Stimulated activated CD8-positive, alpha-beta memory T cell treated with anti-CD3 and anti-CD28 coated beads, Interleukin-2, amount 100 ng/mL, for 48 hours (primary cell): ENCODE measurements around the gene BCAP29.
"Not testable (repeated sequence)": the region's sequence is repeated elsewhere in the genome, so short reads cannot be mapped to it uniquely, and the experiment has no call there.

Experiments
- DNase-seq, 2 donors: peaks; one replicate each; pipeline ENCODE4 v3.0.0-alpha.2; 2020; ENCODE audit warnings: low read depth in 2 of 2

Gene BCAP29

DNA sequence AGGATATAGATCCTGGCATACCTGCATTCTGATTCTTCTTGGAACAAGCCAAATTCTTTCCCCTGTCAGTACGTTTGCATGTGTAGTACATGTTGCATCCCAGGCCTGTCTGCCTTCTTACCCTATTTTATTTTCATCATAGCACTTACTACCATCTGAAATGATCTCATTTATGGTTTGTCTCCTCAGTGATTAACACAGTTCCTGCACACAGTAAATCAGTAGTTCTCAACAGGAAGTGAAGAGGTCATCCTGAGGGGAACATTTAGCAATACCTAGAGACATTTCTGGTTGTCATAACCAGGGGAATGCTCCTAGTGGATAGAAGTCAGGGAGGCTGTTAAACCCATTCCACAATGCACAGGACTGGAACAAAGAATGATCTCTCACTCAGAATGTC, 42.4 kb downstream of the BCAP29 start:
- DNase-seq = no peak

DNA sequence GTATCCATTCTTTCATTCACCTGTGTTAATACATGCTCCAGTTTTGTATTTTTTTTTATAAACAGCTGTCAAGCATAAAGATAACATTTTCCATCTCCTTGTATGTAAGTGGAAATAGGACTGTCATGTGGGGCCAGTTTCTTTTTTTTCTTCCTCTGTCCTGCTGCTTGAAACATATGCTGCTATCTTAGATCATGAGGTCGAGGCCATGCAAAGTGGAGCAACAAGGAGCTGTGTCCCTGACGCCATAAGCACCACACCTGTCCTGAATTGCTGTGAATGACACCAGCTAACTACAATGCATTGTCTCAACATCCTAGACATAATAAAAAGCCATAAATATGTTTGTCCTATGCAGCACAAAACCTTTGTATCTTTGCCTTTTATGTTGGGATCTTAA, 42.8 kb downstream of the BCAP29 start:
- DNase-seq = no peak

DNA sequence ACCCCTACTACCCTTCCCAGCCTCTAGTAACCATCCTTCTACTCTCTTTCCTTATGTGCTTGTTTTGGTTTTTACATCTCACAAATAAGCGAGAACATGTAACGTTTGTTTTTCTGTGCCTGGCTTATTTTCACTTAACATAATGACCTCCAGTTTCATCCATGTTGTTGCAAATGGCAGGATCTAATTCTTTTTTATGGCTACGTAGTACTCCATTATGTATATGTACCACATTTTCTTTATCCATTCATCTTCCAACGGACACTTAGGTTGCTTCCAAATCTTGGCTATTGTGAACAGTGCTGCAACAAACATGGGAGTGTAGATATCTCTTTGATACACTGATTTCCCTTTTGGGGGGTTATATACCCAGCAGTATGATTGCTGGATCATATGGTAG, 47.0 kb downstream of the BCAP29 start:
- no peak for DNase-seq

DNA sequence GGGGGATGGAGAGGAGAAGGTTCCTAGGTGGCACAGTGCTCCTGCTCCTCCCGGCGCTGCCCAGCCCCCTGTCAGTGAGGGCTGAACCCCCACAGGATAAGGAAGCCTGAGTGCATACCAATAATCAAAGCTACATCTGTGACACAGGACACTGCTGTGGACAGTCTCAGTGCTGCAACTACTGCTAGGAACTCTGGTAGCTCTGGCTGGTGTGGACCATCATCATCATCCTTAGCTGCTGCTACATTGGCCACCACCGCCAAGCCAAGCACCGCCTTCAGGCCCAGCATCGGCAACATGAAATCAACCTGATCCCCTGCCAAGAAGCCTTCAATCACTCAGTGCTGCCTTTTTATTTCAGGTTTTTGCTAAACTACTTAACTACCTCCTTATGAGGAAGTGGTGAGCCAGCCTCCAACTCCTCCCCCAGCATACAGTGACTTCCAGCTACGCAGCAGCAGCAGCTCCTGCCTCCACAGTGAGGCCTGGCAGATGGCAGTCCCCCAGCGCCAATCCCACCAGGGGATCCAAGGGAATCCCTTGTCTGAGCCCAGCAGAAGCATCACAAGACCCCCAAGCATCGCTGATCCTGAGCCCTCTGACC, 48.5 kb downstream of the BCAP29 start:
- DNase-seq = no peak

DNA sequence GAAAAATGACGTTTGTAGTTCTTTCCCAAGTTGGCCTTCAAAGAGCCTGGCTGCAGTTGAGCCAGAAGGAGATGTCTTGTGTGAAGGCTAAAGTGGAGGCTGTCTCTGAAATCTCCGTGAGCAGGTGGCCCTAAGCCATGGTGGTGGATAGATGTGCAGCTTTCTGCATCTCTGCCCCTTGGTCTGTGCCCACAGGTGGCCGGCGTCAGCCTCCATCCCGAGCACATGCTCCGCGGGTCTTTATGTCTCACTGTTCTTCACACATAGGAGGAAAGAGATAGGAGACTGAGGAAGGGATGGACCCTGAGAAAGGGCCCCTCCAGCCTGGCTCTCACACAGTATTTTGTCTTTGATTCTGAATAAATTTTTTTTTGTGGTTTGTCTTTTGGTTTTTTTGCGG, 50.3 kb downstream of the BCAP29 start:
- DNase-seq = no peak

DNA sequence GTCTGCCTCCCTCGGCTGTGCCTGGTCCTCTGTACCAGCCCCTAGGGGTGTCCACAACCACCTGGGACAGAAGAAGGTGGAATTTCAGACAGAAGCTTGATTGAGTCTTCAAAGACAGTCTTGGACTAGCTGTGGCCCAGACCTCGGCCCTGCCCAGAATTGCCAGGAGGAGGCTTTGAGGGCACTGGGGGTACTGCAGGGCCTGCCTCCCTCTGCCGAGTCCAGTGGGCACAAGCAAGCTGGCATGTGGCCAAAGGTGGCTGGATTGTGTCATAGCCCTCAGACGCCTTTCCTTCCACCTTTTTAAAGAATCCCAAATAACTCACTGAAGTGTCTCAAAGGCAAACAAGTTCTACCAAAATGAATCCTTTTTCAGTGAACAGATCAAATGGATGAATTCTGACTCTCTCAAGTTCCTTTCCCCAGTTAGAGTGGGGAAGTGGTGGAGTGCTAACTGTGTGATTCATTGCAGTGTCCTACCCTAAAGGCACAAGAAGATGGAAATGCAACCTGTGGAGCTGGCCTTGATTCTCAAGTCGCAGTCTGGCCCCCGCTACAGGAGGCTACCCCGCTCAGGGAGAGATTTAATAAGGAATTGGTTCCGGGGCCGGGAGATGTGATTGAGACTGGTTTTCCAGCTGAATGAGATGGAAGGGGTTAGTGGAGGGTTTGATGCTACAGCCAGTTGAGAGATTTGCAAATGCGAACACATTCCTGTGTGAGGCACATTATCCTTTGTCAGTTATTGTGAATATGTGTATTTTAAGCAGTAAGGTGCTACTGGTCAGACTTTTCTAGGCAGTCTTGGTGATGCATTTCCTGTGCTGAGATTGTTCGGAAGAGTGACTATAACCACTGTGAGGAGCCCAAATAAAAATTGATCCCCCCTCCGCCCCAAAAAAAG, 51.8 kb downstream of the BCAP29 start:
- DNase-seq = no peak

DNA sequence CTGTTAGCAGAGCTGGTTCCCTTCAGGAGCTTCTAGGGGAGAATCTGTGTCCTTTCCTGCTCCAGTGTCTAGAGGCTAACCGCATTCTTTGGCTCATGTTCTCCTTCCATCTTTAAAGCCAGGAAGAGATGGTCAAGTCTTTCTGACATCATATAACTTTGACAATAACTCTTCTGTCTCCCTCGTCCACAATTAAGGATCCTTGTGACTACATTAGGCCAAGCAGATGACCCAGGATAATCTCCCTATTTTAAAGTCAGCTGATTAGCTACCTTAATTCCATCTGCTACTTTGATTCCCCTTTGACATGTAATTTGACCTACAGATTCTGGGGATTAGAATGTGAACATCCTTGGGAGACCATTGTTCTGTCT, 52.4 kb downstream of the BCAP29 start:
- no peak for DNase-seq

DNA sequence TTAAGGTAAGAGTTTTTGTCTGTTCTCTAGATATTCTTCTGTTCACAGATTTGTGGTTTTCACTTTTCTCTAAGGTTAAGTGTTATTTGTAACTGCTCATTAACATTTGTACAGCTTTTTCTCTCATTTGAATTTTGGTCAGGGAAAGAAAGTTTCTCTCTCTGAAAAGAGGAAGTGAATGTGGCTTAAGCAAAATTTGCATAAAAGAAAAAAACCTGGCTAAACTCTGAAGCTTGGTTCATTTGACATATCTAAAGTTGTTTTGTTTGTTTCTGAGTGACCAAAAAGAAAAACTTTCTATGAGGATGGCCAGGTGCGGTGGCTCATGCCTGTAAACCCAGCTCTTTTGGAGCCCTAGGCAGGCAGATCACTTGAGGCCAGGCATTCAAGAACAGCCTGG, 58.5 kb downstream of the BCAP29 start:
- no peak for DNase-seq

DNA sequence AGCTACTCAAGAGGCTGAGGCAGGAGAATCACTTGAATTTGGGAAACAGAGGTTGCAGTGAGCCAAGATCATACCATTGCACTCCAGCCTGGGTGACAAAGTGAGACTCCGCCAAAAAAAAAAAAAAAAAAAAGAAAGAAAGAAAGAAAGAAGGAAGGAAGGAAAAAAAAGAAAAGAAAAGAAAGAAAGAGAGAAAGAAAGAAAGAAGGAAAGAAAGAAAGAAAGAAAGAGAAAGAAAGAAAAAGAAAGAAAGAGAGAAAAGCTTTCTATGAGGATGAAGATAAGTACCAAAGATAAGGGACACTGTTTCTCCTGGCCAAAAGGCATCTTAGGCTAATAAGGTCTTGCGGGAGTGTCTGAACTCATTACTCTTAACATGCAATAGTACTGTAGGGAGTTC, 59.0 kb downstream of the BCAP29 start:
- not testable (repeated sequence) for DNase-seq

DNA sequence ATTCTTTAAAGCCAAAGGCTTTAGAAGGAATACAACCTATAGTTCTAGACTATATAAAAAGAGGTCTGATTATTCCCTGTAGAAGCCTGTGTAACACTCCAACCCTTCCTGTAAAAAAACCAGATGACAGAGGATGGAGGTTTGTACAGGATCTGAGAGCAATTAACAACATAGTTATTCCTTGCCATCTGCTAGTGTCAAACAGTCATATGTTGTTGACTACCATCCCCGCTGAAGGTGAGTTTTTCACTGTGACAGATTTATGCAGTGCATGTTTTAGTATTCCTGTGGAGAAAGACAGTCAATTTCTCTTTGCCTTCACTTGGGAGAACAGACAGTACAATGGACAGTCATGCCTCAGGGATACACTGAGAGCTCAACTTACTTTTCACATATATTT, 61.6 kb downstream of the BCAP29 start:
- no peak for DNase-seq

DNA sequence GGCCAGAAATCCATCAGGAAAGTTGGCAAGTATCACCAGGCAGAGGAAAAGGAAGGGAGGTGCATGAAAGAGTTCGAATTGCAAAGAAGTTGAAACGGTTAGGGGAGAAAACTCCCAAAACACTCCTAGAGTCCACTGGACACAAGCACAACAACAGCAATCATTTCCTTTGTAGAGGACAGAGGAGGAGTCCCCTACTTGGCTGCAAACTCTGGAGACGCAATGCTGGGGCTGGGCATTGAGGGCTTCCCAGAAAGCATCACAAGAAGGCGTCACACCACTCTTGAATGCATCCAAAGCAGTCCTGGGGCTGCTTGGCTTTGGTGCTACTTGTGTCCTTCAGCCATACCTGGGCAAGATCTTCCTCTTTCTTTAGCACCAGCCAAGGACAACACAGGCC, 62.5 kb downstream of the BCAP29 start:
- no peak for DNase-seq

DNA sequence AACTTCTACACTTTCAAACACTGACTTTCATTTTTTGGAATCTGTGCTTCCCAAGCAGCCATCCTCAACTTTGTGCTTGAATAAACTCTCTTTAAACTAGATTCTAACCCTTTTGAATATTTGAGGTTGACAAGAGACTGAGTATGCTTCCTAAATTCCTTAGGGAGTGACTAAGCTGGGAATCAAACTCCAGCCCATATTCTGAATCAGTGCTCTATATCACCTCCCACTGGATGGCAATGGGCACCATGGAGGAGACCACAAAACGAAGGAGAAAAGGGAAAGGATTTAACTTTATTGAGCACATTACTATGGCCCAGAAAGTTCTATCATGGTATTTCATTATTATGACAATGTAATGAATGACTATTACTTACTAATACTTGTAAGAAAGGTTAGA, 63.4 kb downstream of the BCAP29 start:
- no peak for DNase-seq

DNA sequence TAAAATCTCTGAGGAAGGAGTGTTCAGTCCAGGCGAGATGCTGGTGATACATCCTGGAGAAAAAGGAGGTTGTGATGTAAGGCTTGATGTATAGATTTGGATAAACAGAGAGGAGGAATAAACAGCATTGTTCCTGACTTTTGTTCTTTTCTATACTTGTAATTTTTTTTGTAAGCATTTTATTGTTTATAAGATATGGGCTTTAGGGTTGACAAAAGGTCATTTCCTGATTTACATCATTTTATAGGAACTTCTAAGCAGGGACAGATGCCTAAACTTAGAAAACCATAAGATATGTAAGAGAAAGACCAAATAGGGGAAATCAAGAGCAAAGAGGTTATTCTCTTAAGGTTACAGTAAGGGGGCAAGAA, 63.9 kb downstream of the BCAP29 start:
- DNase-seq = no peak

DNA sequence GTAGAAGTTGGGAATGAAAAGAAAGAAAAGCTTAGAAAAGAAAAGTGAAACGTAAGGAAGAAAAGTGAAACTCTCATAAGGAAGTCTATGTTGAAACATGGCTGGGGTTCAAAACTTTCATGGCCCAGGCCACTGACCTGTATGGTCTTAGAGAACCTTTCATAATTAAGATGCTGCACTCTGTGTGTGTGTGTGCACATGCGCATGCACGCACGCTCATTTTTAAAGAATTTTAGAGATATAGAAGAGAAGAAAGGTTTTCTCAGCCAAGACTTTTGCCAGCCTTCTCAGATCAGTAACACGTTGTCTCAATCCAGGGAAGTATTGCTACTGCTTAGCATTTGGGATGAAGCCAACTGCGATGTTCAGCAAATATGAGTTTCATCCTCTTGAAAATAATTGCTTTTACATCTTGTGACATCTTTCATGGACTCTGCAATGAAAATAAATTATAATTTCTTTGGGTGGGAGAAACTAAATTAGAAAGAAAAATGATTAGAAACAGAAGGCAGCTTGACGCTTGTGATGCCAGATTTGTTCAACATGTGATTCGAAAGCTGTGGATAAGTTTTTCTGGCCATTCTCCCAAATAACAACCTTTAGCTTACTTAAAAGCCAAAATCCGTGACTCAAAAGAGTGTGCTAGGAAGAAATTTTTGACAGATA, 64.4 kb downstream of the BCAP29 start:
- no peak for DNase-seq

DNA sequence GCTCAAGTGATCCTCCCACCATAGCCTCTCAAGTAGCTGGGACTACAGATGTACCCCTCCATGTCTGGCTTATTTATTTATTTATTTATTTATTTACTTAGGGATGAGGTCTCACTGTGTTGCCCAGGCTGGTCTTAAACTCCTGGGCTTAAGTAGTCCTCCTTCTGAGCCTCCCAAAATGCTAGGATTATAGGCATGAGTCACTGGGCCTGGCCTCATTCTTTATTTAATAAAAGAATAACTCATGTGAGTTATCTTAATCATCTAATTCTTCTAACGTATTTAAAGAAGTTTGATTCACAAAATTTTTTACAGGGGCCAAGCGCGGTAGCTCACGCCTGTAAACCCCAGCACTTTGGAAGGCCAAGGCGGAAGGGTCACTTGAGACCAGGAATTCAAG, 72.6 kb downstream of the BCAP29 start:
- no peak for DNase-seq

DNA sequence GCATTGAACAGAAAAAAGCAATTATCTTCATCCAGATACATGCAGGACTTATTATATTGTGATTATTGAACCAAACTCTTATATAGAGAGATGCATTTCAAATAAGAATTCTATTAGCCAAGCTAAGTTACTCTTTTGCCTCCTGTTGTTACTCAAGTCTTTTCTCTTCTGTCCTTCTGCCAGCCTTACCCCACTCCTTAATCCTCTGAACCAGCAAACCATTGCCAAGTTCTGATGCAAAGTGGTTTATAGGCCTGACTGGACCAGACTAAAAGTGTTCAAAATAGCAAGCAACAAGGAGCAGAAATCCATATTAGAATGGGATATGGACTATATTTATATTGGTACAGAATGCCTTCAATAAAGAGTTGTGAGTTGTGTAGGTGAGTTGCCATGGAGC, 78.4 kb downstream of the BCAP29 start:
- DNase-seq = no peak

DNA sequence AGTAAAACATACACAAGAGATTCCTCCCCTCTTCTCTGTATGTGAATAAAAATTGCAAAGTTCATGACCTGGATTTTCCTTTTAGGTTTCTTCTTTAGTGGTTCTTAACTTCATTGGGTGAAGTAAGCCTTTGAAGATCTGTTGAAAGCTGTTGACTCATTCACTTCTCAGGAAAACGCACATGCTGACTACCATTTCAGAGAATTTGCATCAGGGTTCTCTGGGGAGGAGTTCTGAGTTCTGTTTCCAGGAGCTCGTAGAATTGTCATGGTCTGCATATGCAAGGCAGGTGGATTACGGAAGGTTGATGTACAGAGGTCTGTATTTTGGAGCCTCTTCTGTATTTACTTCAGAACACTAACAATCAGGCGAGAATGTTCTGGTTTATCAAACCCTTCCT, 79.6 kb downstream of the BCAP29 start:
- peak in 1 of 2 donors; percentile 32 for DNase-seq

DNA sequence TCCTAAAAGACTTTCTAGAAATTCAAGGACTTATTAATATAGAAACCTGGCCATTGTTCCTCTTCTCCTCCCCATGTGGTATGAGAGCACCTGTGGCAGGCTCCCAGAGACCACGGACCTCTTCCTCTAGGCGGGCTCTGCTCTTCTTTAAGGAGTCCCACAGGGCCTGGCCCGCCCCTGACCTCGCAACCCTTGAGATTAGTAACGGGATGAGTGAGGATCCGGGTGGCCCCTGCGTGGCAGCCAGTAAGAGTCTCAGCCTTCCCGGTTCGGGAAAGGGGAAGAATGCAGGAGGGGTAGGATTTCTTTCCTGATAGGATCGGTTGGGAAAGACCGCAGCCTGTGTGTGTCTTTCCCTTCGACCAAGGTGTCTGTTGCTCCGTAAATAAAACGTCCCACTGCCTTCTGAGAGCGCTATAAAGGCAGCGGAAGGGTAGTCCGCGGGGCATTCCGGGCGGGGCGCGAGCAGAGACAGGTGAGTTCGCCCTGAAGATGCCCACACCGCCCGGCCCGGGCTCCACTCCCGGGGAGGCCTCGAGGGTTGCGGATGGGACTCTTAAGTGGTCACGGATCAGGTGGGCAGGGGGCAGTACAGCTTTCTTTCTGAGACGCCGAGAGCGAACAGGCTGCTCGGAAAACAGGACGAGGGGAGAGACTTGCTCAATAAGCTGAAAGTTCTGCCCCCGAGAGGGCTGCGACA, 80.5 kb downstream of the BCAP29 start, which contains the start of gene SLC26A4:
Gene SLC26A4 (plus strand): TSS at position 448 of the 700 bp plus-strand sequence. CDS start 814 bp downstream, outside the sequence.
- DNase-seq = peak in 1 of 2 donors; percentile 49

DNA sequence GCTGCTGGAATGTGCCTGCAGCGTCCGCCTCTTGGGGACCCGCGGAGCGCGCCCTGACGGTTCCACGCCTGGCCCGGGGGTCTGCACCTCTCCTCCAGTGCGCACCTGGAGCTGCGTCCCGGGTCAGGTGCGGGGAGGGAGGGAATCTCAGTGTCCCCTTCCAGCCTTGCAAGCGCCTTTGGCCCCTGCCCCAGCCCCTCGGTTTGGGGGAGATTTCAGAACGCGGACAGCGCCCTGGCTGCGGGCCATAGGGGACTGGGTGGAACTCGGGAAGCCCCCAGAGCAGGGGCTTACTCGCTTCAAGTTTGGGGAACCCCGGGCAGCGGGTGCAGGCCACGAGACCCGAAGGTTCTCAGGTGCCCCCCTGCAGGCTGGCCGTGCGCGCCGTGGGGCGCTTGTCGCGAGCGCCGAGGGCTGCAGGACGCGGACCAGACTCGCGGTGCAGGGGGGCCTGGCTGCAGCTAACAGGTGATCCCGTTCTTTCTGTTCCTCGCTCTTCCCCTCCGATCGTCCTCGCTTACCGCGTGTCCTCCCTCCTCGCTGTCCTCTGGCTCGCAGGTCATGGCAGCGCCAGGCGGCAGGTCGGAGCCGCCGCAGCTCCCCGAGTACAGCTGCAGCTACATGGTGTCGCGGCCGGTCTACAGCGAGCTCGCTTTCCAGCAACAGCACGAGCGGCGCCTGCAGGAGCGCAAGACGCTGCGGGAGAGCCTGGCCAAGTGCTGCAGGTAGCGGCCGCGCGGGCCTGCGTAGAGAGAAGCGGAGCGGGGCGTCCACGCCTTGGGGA, 81.2 kb downstream of the BCAP29 start:
- peak; percentile 32 for DNase-seq

DNA sequence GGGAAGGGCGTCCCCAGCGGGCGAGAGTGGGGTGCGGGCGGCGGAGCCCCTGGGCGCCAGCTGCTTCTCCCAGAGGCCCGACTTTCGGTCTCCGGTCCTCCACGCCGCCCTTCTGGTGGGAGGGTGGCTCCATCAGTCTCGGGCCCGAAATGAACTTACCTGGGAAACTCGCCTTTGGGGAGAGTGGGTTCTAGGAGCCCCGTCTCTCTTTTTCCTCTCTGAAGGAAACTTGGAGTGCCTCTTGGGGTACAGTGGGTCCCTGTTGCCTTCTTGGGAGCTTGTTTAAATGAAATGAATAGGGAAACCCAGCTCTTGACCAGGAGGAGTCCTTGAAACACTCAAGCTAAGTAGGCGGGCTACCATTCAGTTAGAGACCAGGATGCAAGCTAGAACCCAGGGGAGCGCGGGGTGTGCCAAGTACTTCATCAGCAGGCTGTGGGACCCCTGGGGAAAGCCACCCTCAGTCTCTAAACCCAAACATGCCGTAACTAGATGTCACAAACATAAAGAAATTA, 81.9 kb downstream of the BCAP29 start:
- DNase-seq = no peak

DNA sequence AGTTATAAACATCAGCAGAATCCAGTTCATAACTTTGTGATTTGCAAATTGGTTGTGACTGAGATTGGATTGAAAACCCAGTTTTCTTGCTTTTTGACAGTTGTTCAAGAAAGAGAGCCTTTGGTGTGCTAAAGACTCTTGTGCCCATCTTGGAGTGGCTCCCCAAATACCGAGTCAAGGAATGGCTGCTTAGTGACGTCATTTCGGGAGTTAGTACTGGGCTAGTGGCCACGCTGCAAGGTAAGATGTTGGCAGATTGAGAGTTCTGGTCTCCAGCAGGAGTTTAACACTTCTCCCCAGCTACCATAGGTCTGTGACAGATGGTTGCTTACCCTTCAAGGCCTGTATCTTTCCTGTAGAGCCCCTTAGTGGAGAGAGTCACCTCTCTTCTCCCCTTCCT, 83.2 kb downstream of the BCAP29 start:
- no peak for DNase-seq
